ENCODE measurements around the gene TRIM15.
"Not testable (repeated sequence)": the region's sequence is repeated elsewhere in the genome, so short reads cannot be mapped to it uniquely, and the experiment has no call there.

The TRIM15 gene

GRCh38 chr6:30156774-30157173 is 6.6 kb upstream of the TRIM15 start:
- H3K9ac ChIP-seq (ENCODE audit: low read depth, low read length), result no peak overlapping the region
- H3K4me2 ChIP-seq (ENCODE audit: low read length), result no peak overlapping the region
- H3K4me3 ChIP-seq (ENCODE audit: low read length), result no peak overlapping the region

GRCh38 chr6:30157581-30157980 is 5.8 kb upstream of the TRIM15 start:
- peaks cover 20% of the 10 kb centered on the region for H3K4me1 ChIP-seq (ENCODE audit: control insufficient read depth, insufficient read depth, low read length)
- H3K4me2 ChIP-seq (ENCODE audit: low read length), result no peak overlapping the region
- H3K9me3 ChIP-seq (replicated peaks; ENCODE audit: low read length), result no peaks in the 10 kb centered on the region
- H3K9ac ChIP-seq (ENCODE audit: low read depth, low read length), result no peak overlapping the region
- no peaks in the 10 kb centered on the region for H3K36me3 ChIP-seq (ENCODE audit: insufficient read depth, low read length)
- H3K27me3 ChIP-seq (ENCODE audit: control insufficient read depth, insufficient read depth, low read length), result peaks cover 36% of the 10 kb centered on the region
- no peak overlapping the region for H3K4me3 ChIP-seq (ENCODE audit: low read length)

More at GRCh38 chr6:30156774-30157173, 6.6 kb upstream of the TRIM15 start:
- Histone ChIP-seq H3K9me3 (replicated peaks; ENCODE audit: low read length) (no peaks in the 10 kb centered on the region), H3K4me1 (ENCODE audit: control insufficient read depth, insufficient read depth, low read length) (peaks cover 20% of the 10 kb centered on the region), H3K36me3 (ENCODE audit: insufficient read depth, low read length) (no peaks in the 10 kb centered on the region), H3K27me3 (ENCODE audit: control insufficient read depth, insufficient read depth, low read length) (peaks cover 39% of the 10 kb centered on the region)

GRCh38 chr6:30157999-30158398 is 5.3 kb upstream of the TRIM15 start:
- H3K27me3 ChIP-seq (ENCODE audit: control insufficient read depth, insufficient read depth, low read length), result peaks cover 33% of the 10 kb centered on the region
- no peak overlapping the region for H3K4me3 ChIP-seq (ENCODE audit: low read length)
- H3K9ac ChIP-seq (ENCODE audit: low read depth, low read length), result no peak overlapping the region
- H3K4me1 ChIP-seq (ENCODE audit: control insufficient read depth, insufficient read depth, low read length), result peaks cover 20% of the 10 kb centered on the region
- H3K4me2 ChIP-seq (ENCODE audit: low read length), result no peak overlapping the region
- H3K9me3 ChIP-seq (replicated peaks; ENCODE audit: low read length), result no peaks in the 10 kb centered on the region
- no peaks in the 10 kb centered on the region for H3K36me3 ChIP-seq (ENCODE audit: insufficient read depth, low read length)

GRCh38 chr6:30158475-30159040 is 4.8 kb upstream of the TRIM15 start:
- H3K4me1 ChIP-seq (ENCODE audit: control insufficient read depth, insufficient read depth, low read length), result peaks cover 20% of the 10 kb centered on the region
- peaks cover 34% of the 10 kb centered on the region for H3K27me3 ChIP-seq (ENCODE audit: control insufficient read depth, insufficient read depth, low read length)
- H3K9ac ChIP-seq (ENCODE audit: low read depth, low read length), result no peak overlapping the region
- H3K4me3 ChIP-seq (ENCODE audit: low read length), result no peak overlapping the region
- H3K9me3 ChIP-seq (replicated peaks; ENCODE audit: low read length), result no peaks in the 10 kb centered on the region
- no peak overlapping the region for H3K4me2 ChIP-seq (ENCODE audit: low read length)
- no peaks in the 10 kb centered on the region for H3K36me3 ChIP-seq (ENCODE audit: insufficient read depth, low read length)

- H3K9ac ChIP-seq (ENCODE audit: low read depth, low read length), result no peak overlapping the region
- peaks cover 36% of the 10 kb centered on the region for H3K27me3 ChIP-seq (ENCODE audit: control insufficient read depth, insufficient read depth, low read length)
Measured at GRCh38 chr6:30160008-30160784, 3.1 kb upstream of the TRIM15 start.

GRCh38 chr6:30160785-30161531 is 2.4 kb upstream of the TRIM15 start, which contains the start of gene TRIM10:
TSS of gene TRIM10 (minus strand) at chr6:30161211. CDS start at chr6:30160858, 353 bp downstream.
- Histone ChIP-seq H3K4me2 (ENCODE audit: low read length) (no peak within 1 kb of the TSS), H3K27me3 (ENCODE audit: control insufficient read depth, insufficient read depth, low read length) (peaks cover 36% of the 10 kb centered on the region), H3K4me1 (ENCODE audit: control insufficient read depth, insufficient read depth, low read length) (peaks cover 5% of the 10 kb centered on the region), H3K4me3 (ENCODE audit: low read length) (no peak within 1 kb of the TSS), H3K36me3 (ENCODE audit: insufficient read depth, low read length) (no peaks in the 10 kb centered on the region), H3K9me3 (replicated peaks; ENCODE audit: low read length) (no peaks in the 10 kb centered on the region), H3K9ac (ENCODE audit: low read depth, low read length) (no peak within 1 kb of the TSS)

More at GRCh38 chr6:30160008-30160784, 3.1 kb upstream of the TRIM15 start:
- H3K4me3 ChIP-seq (ENCODE audit: low read length), result no peak overlapping the region
- H3K4me2 ChIP-seq (ENCODE audit: low read length), result no peak overlapping the region
- H3K9me3 ChIP-seq (replicated peaks; ENCODE audit: low read length), result no peaks in the 10 kb centered on the region
- H3K36me3 ChIP-seq (ENCODE audit: insufficient read depth, low read length), result no peaks in the 10 kb centered on the region
- H3K4me1 ChIP-seq (ENCODE audit: control insufficient read depth, insufficient read depth, low read length), result peaks cover 11% of the 10 kb centered on the region

- Histone ChIP-seq H3K4me2 (ENCODE audit: low read length) (no peak overlapping the region), H3K4me1 (ENCODE audit: control insufficient read depth, insufficient read depth, low read length) (no peaks in the 10 kb centered on the region), H3K4me3 (ENCODE audit: low read length) (no peak overlapping the region), H3K27me3 (ENCODE audit: control insufficient read depth, insufficient read depth, low read length) (peaks cover 46% of the 10 kb centered on the region), H3K9me3 (replicated peaks; ENCODE audit: low read length) (no peaks in the 10 kb centered on the region), H3K9ac (ENCODE audit: low read depth, low read length) (no peak overlapping the region), H3K36me3 (ENCODE audit: insufficient read depth, low read length) (no peaks in the 10 kb centered on the region)
Measured at GRCh38 chr6:30162265-30163089, 869 bp upstream of the TRIM15 start.

GRCh38 chr6:30163918-30164654 is 740 bp downstream of the TRIM15 start:
- H3K36me3 ChIP-seq (ENCODE audit: insufficient read depth, low read length), result no peaks in the 10 kb centered on the region
- no peak overlapping the region for H3K4me2 ChIP-seq (ENCODE audit: low read length)
- no peaks in the 10 kb centered on the region for H3K9me3 ChIP-seq (replicated peaks; ENCODE audit: low read length)
- H3K4me3 ChIP-seq (ENCODE audit: low read length), result no peak overlapping the region
- no peaks in the 10 kb centered on the region for H3K4me1 ChIP-seq (ENCODE audit: control insufficient read depth, insufficient read depth, low read length)
- H3K27me3 ChIP-seq (ENCODE audit: control insufficient read depth, insufficient read depth, low read length), result peaks cover 51% of the 10 kb centered on the region
- H3K9ac ChIP-seq (ENCODE audit: low read depth, low read length), result no peak overlapping the region

- no peak overlapping the region for H3K4me3 ChIP-seq (ENCODE audit: low read length)
- peaks cover 55% of the 10 kb centered on the region for H3K27me3 ChIP-seq (ENCODE audit: control insufficient read depth, insufficient read depth, low read length)
Measured at GRCh38 chr6:30164714-30165113, 1.4 kb downstream of the TRIM15 start.

GRCh38 chr6:30165238-30165637 is 1.9 kb downstream of the TRIM15 start:
- not testable (repeated sequence) for H3K36me3 ChIP-seq (ENCODE audit: insufficient read depth, low read length); H3K9me3 ChIP-seq (replicated peaks; ENCODE audit: low read length); H3K4me1 ChIP-seq (ENCODE audit: control insufficient read depth, insufficient read depth, low read length); H3K9ac ChIP-seq (ENCODE audit: low read depth, low read length); H3K4me3 ChIP-seq (ENCODE audit: low read length); H3K4me2 ChIP-seq (ENCODE audit: low read length)
- peaks cover 59% of the 10 kb centered on the region for H3K27me3 ChIP-seq (ENCODE audit: control insufficient read depth, insufficient read depth, low read length)

More at GRCh38 chr6:30164714-30165113, 1.4 kb downstream of the TRIM15 start:
- Histone ChIP-seq H3K4me1 (ENCODE audit: control insufficient read depth, insufficient read depth, low read length) (no peaks in the 10 kb centered on the region), H3K9ac (ENCODE audit: low read depth, low read length) (no peak overlapping the region), H3K4me2 (ENCODE audit: low read length) (no peak overlapping the region), H3K9me3 (replicated peaks; ENCODE audit: low read length) (no peaks in the 10 kb centered on the region), H3K36me3 (ENCODE audit: insufficient read depth, low read length) (no peaks in the 10 kb centered on the region)
